ENCODE measurements around the gene UBQLNL.

UBQLNL gene, protein sequence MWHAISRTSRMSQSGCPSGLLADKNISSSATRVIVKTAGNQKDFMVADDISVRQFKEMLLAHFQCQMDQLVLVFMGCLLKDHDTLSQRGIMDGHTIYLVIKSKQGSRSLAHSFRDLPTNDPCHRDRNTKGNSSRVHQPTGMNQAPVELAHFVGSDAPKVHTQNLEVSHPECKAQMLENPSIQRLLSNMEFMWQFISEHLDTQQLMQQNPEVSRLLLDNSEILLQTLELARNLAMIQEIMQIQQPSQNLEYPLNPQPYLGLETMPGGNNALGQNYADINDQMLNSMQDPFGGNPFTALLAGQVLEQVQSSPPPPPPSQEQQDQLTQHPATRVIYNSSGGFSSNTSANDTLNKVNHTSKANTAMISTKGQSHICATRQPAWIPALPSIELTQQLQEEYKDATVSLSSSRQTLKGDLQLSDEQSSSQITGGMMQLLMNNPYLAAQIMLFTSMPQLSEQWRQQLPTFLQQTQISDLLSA

GRCh38 chr11:5516599-5516998 is at the start of gene UBQLNL:
TSS of gene UBQLNL (minus strand) at chr11:5516699. CDS start at chr11:5516441, 258 bp downstream.
- DNase-seq, result no peak

DNA sequence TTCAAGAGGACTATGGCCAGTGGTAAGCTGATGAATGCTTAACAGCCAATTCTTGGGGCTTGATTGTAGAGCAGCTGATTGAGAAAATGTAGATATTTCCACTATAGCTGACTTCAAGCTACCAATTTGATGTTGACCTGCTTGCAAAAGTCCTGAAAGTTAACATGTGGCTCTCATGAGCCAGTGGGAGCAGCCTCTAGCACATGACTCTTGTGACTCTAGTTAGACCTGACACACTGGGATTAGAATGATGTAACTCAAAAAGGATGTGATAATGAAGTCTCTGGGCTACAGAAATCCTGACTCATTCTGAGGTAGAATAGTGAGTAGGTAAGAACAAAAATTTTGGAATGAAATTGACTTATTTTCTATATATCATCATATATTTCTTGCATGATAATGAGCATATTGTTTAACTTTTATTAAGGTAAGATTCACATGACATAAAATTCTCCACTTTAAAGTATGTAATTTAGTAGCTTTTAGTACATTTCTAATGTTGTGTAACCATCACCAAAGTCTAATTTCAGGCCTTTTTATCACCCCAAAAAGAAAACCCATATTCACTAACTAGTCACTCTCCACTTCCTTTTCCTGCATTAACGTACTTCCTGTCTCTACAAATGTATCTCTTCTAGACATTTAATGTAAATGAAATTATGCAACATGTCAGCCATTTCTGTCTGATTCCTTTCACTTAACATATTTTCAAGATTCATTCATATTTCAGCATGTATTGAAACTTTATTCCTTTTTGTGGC is 47.9 kb upstream of the UBQLNL start:
- no peak for DNase-seq

GRCh38 chr11:5557751-5558150 is 41.3 kb upstream of the UBQLNL start:
- no peak for DNase-seq

DNA sequence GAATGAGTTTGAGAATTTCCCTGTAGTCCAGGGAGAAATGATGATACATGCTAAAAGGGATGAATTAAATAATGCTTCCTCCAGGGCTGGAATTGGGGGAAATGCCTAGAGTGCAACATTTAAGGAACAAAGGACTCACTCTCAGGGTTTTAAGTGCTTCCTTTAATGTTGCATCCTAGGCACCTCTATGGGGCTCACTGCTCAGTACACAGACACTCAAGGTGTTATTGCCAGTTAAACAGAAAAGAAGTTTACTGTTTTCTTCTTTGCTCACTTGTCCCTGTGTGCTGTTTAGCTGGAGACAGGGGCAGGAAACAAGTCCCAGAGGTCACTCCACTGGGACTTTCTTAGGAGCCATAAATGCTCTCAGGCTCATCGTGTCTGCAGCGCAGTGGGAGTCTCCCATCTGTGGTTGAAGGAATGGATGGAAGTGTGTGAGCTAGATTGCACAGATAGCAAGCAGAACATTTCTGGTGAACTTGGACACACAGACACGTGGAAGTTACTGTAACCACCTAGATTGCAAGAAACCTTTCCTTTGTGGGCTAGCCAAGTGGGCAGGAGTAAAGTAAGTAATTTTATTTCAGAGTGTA is 40.2 kb upstream of the UBQLNL start:
- DNase-seq, result no peak

- DNase-seq, result peak; percentile 38
These were observed 36.8 kb upstream of the UBQLNL start for GRCh38 chr11:5553343-5553742.

DNA sequence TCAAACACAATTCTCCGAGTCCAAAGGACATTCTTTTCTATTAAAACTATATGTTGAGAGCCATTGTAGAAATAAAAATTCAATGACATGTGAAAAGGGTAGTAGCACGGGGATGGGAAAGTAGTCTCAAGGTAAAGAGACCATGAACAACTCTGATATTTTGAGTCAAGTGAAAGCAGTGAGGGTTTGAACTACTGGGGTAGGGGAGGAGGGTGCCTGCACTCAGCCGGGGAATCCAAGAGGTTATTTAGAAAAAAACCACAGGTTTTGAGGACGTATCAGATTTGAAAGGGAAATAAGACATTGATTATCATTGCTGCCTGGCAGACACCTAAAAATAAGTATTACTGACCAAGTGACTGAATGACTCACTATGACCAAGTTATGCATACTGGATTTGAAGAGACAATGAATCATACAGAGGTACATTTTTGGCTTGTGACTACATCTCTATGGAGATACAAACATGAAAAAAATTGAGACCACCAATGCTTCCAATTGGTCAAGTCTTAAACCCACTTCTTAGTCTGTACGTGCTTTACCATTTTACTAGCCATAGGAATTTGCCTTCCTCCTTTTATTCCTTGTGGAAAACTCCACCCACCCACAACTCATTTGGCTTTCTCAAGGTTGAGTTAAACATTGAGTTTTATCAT is 34.1 kb upstream of the UBQLNL start:
- peak; percentile 9 for DNase-seq

- no peak for DNase-seq
These were observed 31.9 kb upstream of the UBQLNL start, which contains the start of gene OR52H1 for GRCh38 chr11:5548440-5548839. TSS of gene OR52H1 (minus strand) at chr11:5548540. CDS start at chr11:5545505, 3,035 bp downstream.

GRCh38 chr11:5547982-5548381 is 31.5 kb upstream of the UBQLNL start:
- DNase-seq, result no peak

DNA sequence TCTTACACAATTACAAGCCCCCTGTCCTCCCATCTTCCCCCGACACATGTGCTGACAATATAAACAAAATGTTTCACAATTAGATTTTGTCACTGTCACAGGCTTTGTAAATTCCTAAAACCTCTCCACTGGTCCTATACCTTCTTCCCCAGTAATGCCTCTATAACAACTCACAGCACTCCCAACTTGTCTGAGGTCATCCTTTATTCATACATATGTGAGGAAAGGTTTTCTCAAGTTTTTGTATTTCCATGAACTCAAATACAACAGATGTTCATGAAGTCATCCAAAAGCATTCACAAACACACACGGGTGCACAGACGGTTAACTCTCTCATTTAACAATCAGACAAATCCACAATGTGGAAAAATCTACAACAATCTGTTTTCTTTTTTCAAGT is 30.0 kb upstream of the UBQLNL start:
- DNase-seq, result no peak

DNA sequence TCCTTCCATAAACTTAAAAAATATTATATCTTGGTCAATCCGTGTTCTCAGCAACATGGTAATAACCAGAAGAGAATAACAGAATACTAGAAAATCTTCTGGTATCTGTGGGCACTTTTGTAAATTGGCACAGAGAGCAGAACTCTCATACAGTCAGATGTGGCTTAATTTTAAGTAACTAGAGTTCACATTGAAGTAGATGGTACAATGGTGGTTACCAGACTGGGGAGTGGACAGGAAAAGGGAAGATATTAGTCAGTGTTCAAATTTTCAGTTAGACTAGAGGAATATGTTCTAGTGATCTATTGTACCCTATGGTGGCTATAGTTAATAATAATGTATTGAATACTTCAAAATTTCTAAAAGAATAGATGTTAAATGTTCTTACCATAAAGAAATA is 24.9 kb upstream of the UBQLNL start:
- no peak for DNase-seq

GRCh38 chr11:5536482-5536881 is 20.0 kb upstream of the UBQLNL start:
- no peak for DNase-seq

GRCh38 chr11:5534046-5534445 is 17.5 kb upstream of the UBQLNL start:
- no peak for DNase-seq

- no peak for DNase-seq
These were observed 14.7 kb upstream of the UBQLNL start for GRCh38 chr11:5531053-5531831.

DNA sequence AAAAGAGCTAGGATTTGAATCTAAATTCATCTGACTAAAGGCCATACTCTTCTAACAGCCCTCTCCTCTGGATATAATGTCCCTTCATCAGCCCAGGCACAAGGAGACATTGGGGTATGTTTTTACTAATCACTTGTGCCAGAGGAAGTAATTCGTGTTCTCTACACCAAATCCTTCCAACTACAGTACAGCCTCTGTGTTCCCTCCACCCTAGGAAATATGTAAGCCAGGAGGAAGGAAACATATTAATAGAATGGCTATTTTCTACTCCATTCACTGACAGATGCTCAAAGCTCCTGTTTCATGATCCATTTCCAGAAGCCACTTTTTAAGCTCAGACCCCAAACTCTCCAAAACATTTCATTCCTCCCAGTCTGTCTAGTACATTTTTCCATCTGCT is 12.0 kb upstream of the UBQLNL start:
- no peak for DNase-seq

DNA sequence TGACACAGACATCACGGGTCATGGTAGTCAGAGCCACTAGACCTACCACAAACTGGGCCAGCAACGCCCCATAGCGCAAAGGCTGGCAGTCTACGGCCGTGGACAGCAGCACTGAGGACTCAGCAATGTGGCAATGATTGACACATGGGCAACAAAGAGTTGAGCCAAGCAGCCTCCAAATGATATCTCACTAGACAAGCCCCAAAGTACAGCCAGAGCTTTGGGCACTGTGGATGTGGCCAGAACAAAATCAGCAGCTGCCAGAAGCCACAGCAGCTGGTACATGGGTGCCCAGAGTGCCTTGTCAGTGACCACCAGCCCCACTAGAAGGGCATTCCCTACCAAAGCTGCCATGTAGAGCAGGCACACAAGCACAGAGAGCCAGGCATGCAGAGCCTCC is 11.2 kb upstream of the UBQLNL start:
- DNase-seq, result no peak

GRCh38 chr11:5524756-5525155 is 8.3 kb upstream of the UBQLNL start:
- no peak for DNase-seq

DNA sequence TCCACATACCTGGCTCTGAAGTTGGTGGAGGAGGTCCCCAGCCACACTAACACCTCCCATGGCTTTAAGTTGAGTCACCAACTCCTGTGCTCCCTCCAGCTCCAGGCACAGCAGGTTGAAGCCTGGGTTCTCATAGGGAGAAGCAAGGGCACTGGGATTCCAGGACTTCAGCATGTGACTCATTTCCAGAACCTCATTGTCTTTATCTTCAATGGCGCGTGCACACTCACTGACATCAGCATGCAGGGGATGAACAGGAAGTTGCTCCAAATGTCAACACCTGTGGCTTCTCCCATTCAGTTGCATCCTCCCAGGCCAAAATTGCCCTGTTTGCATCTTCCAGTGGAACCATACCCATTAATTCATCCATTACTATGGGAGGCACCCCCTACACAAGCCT is 5.8 kb upstream of the UBQLNL start:
- peak; percentile 80 for DNase-seq

GRCh38 chr11:5521540-5521939 is 5.0 kb upstream of the UBQLNL start:
- no peak for DNase-seq

DNA sequence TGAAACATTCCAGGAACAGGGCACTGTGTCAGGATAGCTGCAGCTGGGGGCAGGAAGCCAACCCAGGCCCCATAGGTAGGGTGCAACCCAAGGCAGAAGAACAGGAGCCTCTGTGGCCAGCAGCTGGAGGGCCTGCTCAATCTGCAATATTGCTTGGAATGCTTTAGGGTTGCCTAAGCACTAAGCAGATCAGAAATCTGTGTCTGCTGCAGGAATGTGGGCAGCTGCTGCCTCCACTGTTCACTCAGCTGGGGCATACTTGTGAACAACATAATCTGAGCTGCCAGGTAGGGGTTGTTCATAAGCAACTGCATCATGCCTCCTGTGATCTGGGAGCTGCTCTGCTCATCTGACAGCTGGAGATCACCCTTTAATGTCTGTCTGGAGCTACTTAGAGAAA is 1.7 kb downstream of the UBQLNL start:
- no peak for DNase-seq

DNA sequence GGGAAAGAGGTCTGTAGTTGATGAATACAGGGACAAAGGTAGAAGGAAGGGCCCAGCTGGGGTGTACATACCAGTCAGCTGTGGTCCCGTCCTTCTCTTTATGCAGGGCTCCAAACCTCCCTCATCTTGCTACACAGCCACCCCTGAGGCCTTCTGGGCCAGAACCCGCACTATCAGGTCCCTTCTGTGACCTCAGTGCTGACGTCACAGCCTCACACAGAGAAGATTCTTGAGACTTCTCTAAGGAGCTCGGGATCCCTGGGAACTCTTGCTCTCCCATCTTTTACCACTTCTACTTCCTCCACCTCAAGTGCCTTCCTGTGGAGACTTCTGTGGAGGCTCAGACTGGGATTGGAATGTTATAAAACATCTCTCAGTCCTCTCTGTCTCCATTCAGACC is 6.7 kb downstream of the UBQLNL start, which contains the start of gene UBQLN3:
UBQLN3 (minus strand) TSS at position 155 of the 400 bp plus-strand sequence. CDS start 399 bp downstream, outside the sequence.
- no peak for DNase-seq

DNA sequence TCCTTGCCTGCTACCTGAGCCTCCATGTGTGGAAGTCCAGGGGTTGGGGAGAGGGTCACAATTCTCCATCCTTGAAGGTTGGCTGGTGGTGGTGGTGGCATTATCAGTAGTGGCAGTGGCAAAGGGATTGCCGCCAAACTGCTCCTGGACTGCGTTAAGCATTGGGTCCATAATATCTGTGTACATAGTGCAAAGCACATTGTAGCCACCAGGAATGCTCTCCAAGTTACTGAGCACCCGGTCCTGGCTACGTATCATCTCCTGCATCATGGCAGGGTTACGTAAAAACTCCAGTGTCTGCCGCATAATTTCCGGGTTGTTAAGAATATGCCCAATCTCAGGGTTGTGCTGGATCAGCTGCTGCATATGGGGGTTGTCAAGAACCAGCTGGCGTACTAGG is 7.9 kb downstream of the UBQLNL start:
- DNase-seq, result no peak

- DNase-seq, result no peak
These were observed 8.6 kb downstream of the UBQLNL start for GRCh38 chr11:5507933-5508305.
